Transverse colon (tissue), 4 donors: ENCODE results near the gene CEP89. TPM values are rescaled to one million over a fixed set of nuclear protein-coding genes. Genes with fewer than 3 reads are reported as not detected.
"Not testable (repeated sequence)": the region's sequence is repeated elsewhere in the genome, so short reads cannot be mapped to it uniquely, and the experiment has no call there.

Experiments
- DNase-seq: peaks from one replicate; pipeline ENCODE4 v3.0.0-alpha.2; 2019
- H3K27ac ChIP-seq, 4 donors: fragments of 200-600 bp; sonication (generic); 2 replicates each; pipeline ENCODE4 v1.5.1; 2016 to 2018; ENCODE audit warnings: inconsistent platforms in 4 of 4
- H3K27me3 ChIP-seq: fragments of 200-600 bp; sonication (generic); 2 replicates; pipeline ENCODE4 v1.5.1; 2017; ENCODE audit warnings: inconsistent platforms
- H3K36me3 ChIP-seq, 4 donors: fragments of 200-600 bp; sonication (generic); 2 replicates each; pipeline ENCODE4 v1.5.1; 2017 to 2019; ENCODE audit warnings: inconsistent platforms in 4 of 4
- H3K4me1 ChIP-seq, 4 donors: fragments of 200-600 bp; sonication (generic); 2 replicates each; pipeline ENCODE4 v1.5.1; 2017 to 2020; ENCODE audit warnings: inconsistent platforms in 4 of 4
- H3K4me3 ChIP-seq, 4 donors: fragments of 200-600 bp; sonication (generic); 1 replicate in 1 of 4; 2 replicates in 3 of 4; pipeline versions ENCODE4 v1.5.1 to v1.6.1; 2017 to 2019; ENCODE audit warnings: inconsistent platforms in 4 of 4
- H3K9me3 ChIP-seq, 2 donors: fragments of 200-600 bp; sonication (generic); 2 replicates each; pipeline ENCODE4 v1.5.1; 2017 to 2019; ENCODE audit warnings: inconsistent platforms in 2 of 2
- EP300 ChIP-seq: sonication (generic); formaldehyde crosslinking; IDR thresholded peaks from one replicate; pipeline ENCODE4 v1.6.1; 2017; ENCODE audit warnings: antibody characterized with exemption, low read depth
- POLR2A ChIP-seq: fragments of 450-650 bp; IDR thresholded peaks from one replicate; pipeline ENCODE4 v1.6.1; 2016; ENCODE audit warnings: antibody characterized with exemption, mild to moderate bottlenecking, moderate library complexity
- POLR2AphosphoS5 ChIP-seq, 3 donors: sonication (generic); formaldehyde crosslinking; IDR thresholded peaks; one replicate each; pipeline ENCODE4 v1.6.1; 2016; ENCODE audit warnings: antibody characterized with exemption in 3 of 3
- WGBS, 2 donors: methylation state at CpG; one replicate each; pipeline ENCODE4 v1.1.5; 2018; ENCODE audit warnings: low coverage in 1 of 2; 5-methylcytosine and 5-hydroxymethylcytosine counted together
- in situ Hi-C, 4 donors: fragments of 200-750 bp; cut with MboI; loops; one replicate each; pipeline versions ENCODE4 v1.15.0 to v1.15.1; 2017; ENCODE audit warnings: low sequenced_read_pairs in 3 of 4, low pct_ligation_motif_present in 1 of 4, low pct_unique_long_range_greater_than_20kb in 1 of 4
- intact Hi-C: fragments of 100-400 bp; cut with DNase I; formaldehyde crosslinking; loops from one replicate; pipeline ENCODE4 v1.15.1; 2023; ENCODE audit warnings: low total_unique reads
- total RNA-seq, 4 donors: library from RNA; depleted of rRNA; stranded (reverse); fragments of >200 nt; gene quantifications; one replicate each; pipeline ENCODE4 v1.1.0, GENCODE V29; 2016
- TF ChIP-seq, protein P1 (sequence below), 5 experiments: fragments of 200-600 bp in 3 of 5; fragments of 450-650 bp in 2 of 5; sonication (generic) in 3 of 5; IDR thresholded peaks; 1 replicate in 2 of 5; 2 replicates in 3 of 5; pipeline ENCODE4 v1.5.1; 2016 to 2017; ENCODE audit warnings: antibody characterized with exemption in 5 of 5, inconsistent platforms in 3 of 5, mild to moderate bottlenecking in 2 of 5, moderate library complexity in 1 of 5

The CEP89 gene
- total RNA-seq, 4 donors from 2014 or later: 4.5 to 39.6 (median 9.4) TPM

DNA sequence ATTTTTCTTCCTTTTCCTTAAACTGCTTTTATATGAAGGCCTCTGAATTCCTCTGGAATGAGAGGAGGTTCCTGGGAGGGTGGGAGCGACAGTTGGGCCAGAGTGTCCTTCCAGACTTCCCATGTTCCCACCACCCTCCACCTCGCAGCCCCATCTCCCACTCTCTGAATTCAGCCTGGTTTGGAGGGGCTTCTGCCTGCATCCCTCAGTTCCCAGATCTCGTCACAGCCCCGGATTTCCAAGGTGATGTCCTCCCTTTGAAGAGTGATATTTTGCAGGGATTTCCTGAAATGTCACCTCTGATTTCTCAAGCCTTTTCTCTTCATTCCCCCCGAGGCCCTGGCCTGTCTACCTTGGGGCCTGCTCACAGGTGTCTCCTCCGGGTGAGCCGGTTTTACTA lies 85.5 kb downstream of the CEP89 start:
- no peaks in the 10 kb centered on the region for H3K36me3 ChIP-seq
- H3K9me3 ChIP-seq: no peaks in the 10 kb centered on the region
- no peak overlapping the region for H3K4me3 ChIP-seq
- no peak overlapping the region for H3K27ac ChIP-seq
- H3K4me1 ChIP-seq: no peaks in the 10 kb centered on the region
- no peak for DNase-seq
- no peak for TF ChIP-seq POLR2A
- TF ChIP-seq EP300: no peak
- TF ChIP-seq, protein P1, sequence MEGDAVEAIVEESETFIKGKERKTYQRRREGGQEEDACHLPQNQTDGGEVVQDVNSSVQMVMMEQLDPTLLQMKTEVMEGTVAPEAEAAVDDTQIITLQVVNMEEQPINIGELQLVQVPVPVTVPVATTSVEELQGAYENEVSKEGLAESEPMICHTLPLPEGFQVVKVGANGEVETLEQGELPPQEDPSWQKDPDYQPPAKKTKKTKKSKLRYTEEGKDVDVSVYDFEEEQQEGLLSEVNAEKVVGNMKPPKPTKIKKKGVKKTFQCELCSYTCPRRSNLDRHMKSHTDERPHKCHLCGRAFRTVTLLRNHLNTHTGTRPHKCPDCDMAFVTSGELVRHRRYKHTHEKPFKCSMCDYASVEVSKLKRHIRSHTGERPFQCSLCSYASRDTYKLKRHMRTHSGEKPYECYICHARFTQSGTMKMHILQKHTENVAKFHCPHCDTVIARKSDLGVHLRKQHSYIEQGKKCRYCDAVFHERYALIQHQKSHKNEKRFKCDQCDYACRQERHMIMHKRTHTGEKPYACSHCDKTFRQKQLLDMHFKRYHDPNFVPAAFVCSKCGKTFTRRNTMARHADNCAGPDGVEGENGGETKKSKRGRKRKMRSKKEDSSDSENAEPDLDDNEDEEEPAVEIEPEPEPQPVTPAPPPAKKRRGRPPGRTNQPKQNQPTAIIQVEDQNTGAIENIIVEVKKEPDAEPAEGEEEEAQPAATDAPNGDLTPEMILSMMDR (IDR thresholded peaks at IDR 0.05): no peak
- no peak for TF ChIP-seq POLR2AphosphoS5 (IDR thresholded peaks at IDR 0.05)
- in situ Hi-C loops: no loop called here
- intact Hi-C loops: no loop called here
- H3K27me3 ChIP-seq: no peaks in the 10 kb centered on the region
- WGBS, 2 donors: 87 to 90% methylated on average over 4 to 7 of the region's 7 CpGs

- H3K36me3 ChIP-seq, H3K9me3 ChIP-seq, intact Hi-C loops, H3K27ac ChIP-seq, DNase-seq, H3K4me1 ChIP-seq, in situ Hi-C loops, H3K4me3 ChIP-seq, H3K27me3 ChIP-seq: not testable (repeated sequence)
- WGBS, 2 donors: 87 to 92% methylated on average over 3 to 5 of the region's 5 CpGs
These were observed 86.5 kb downstream of the CEP89 start for GRCh38 chr19:32885255-32885654.

GRCh38 chr19:32881766-32882165 lies 90.0 kb downstream of the CEP89 start:
- whole genome bisulfite sequencing, 2 donors: 66 to 84% methylated on average over 5 to 12 of the region's 12 CpGs
- DNase-seq: no peak
- H3K27ac ChIP-seq: no peak overlapping the region
- in situ Hi-C loops: no loop called here
- no peaks in the 10 kb centered on the region for H3K36me3 ChIP-seq
- TF ChIP-seq POLR2A (no peak), POLR2AphosphoS5 (IDR thresholded peaks at IDR 0.05) (no peak), EP300 (no peak)
- TF ChIP-seq, protein P1 (IDR thresholded peaks at IDR 0.05): no peak
- H3K4me3 ChIP-seq: no peak overlapping the region
- H3K9me3 ChIP-seq: no peaks in the 10 kb centered on the region
- H3K27me3 ChIP-seq: no peaks in the 10 kb centered on the region
- H3K4me1 ChIP-seq: peaks cover 0 to 7% (median 2%) of the 10 kb centered on the region in 4 donors
- intact Hi-C loops: no loop called here

DNA sequence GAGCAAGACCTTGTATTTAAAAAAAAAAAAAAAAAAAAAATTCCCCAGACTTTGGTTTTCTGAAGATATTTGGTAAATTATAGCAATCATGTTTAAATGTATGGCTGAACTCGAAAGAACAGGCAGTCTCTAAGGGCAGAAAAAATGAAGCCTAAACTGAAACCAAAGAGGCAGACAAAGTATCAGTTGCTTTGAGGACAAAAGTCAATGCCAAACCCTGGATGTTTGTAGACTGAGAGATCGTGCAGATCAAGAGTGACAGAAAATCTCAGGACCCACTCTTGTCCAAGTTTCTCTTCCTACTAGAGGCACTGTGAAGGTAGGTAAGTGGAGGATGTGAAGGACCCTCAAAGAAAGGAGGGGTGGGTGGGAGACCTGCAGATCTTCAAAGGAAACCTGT lies 91.1 kb downstream of the CEP89 start:
- Histone ChIP-seq H3K9me3 (no peaks in the 10 kb centered on the region), H3K4me1 (peaks cover 0 to 14% (median 5%) of the 10 kb centered on the region in 4 donors), H3K27ac (no peak overlapping the region), H3K36me3 (no peaks in the 10 kb centered on the region), H3K4me3 (no peak overlapping the region), H3K27me3 (no peaks in the 10 kb centered on the region)
- in situ Hi-C loops (no loop called here), intact Hi-C loops (no loop called here)
- 49 to 66% methylated on average over 2 of the region's 2 CpGs for WGBS, 2 donors
- TF ChIP-seq, protein P1 (IDR thresholded peaks at IDR 0.05): no peak
- no peak for TF ChIP-seq POLR2AphosphoS5 (IDR thresholded peaks at IDR 0.05)
- no peak for TF ChIP-seq EP300
- no peak for TF ChIP-seq POLR2A
- DNase-seq: no peak

DNA sequence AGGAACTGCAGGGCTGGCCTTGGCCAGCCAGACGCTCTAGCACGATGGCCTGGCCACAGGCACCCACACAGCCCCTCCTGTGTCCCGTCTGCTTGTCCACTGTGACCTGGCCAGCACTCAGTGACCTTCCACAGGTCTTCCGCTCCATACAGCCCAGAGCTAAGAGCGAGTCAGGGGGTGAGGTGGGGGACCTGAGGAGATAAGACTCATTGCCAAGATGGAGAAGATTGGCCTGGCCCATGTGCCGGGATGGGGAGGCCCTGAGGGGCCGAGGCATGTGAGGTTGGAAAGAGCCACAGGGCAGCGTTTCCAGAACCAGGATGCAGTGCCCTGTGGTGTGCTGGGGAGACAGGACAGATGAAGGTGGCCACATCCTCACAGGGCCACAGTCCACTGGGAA lies 92.0 kb downstream of the CEP89 start:
- H3K9me3 ChIP-seq: no peaks in the 10 kb centered on the region
- in situ Hi-C loops: no loop called here
- intact Hi-C loops: no loop called here
- no peak overlapping the region for H3K4me3 ChIP-seq
- peaks cover 0 to 14% (median 5%) of the 10 kb centered on the region in 4 donors for H3K4me1 ChIP-seq
- no peak overlapping the region for H3K27ac ChIP-seq
- H3K36me3 ChIP-seq: no peaks in the 10 kb centered on the region
- TF ChIP-seq EP300: no peak
- TF ChIP-seq, protein P1 (IDR thresholded peaks at IDR 0.05): no peak
- TF ChIP-seq POLR2AphosphoS5 (IDR thresholded peaks at IDR 0.05): no peak
- H3K27me3 ChIP-seq: no peaks in the 10 kb centered on the region
- DNase-seq: no peak
- 82% methylated on average over 8 of the region's 8 CpGs; no CpG with 5 or more reads in 1 of the 2 donors for WGBS, 2 donors
